Bone marrow (tissue), 2 donors: ENCODE results near the gene PLA2G12B.
"Not testable (repeated sequence)": the region's sequence is repeated elsewhere in the genome, so short reads cannot be mapped to it uniquely, and the experiment has no call there.

Experiments
- DNase-seq, 2 donors: peaks; one replicate each; lab custom pipeline; 2025; lab: John Stamatoyannopoulos, UW

Gene PLA2G12B, protein sequence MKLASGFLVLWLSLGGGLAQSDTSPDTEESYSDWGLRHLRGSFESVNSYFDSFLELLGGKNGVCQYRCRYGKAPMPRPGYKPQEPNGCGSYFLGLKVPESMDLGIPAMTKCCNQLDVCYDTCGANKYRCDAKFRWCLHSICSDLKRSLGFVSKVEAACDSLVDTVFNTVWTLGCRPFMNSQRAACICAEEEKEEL

DNA sequence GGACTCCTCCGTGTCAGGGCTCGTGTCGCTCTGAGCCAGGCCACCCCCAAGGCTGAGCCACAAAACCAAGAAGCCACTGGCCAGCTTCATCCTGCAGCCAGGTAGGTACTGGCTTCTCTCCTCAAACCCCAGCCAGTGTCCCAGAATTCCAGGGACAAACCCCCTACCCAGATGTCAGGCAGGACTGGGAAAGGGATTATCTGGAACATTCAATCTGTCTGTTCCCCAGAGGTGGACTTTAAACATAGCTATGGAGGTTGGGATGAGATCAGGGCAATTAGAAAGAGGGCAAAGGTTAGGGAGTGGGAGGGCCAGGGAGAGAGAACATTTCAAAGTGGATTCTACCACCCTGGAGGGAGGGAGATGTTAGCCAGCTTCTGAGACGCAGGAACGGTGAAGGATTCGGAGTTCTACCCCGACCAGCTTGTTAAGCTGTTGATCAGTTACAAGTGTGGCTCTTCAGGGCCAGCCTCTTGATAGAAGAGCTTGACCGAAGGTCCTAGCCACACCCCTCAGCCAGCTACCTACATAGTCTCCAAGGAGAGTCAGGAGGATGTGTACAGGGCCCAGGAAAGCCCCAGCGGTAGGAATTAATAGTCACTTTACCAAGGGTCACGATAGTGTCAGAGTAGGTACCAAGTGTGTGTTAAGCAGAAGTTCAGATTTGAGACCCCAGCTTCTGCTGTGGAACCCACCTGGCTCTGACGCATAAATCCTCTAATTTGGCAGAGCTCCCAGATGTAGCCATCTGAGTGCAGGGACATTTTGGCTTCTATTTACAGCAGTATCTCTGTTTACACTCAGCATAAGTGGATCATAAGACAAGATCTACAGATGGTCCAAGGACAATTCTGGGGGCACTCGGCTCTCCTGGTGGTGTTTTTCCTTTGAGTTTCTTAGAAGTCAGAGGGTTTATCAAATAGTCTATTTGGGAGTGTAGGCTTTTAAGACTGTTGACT lies at the start of gene PLA2G12B:
Gene PLA2G12B, minus strand, starts transcription at position 211 of the 959 bp plus-strand sequence. Its CDS starts 121 bp downstream, at position 90.
- no peak for DNase-seq

GRCh38 chr10:73003822-73004221 lies 49.2 kb upstream of the PLA2G12B start:
- DNase-seq, result no peak

GRCh38 chr10:73000973-73001372 lies 46.4 kb upstream of the PLA2G12B start:
- DNase-seq, result no peak

GRCh38 chr10:72997099-72997498 lies 42.5 kb upstream of the PLA2G12B start:
- no peak for DNase-seq

- not testable (repeated sequence) for DNase-seq
Observed at GRCh38 chr10:72995459-72995858, 40.9 kb upstream of the PLA2G12B start.

GRCh38 chr10:72989771-72990170 lies 35.2 kb upstream of the PLA2G12B start:
- DNase-seq, result not testable (repeated sequence)

GRCh38 chr10:72984618-72985017 lies 30.0 kb upstream of the PLA2G12B start:
- not testable (repeated sequence) for DNase-seq

DNA sequence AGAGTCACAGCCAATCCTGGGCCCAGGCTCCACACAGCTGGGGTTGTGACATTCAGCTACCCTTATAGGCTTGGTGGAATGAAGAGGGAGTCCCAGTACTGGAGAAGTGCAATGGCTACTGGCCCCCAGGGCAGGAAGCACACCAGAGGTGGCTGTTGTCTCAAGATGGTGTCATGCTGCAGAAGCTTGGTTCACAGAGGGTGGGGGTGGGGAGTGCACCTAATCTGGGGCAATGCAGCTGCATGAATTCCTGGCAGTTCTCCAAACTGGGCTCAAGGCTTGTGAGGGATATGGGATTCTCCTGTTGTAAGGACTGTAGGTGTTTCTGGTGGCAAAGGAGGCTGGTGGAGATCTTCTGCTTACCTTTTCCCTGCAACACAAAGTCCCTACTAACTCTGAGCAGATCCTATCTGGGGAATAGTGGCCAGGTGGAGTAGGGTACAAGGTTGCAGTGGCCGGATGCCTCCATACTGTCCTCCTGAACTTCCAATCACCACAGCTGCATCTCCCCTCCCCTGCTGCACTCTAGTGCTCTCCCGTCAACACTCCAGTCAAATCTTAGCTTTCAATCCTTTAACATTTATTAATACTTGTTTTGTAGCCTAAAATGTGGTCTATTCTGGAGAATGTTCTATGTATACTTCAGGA lies 27.4 kb upstream of the PLA2G12B start:
- no peak for DNase-seq

DNA sequence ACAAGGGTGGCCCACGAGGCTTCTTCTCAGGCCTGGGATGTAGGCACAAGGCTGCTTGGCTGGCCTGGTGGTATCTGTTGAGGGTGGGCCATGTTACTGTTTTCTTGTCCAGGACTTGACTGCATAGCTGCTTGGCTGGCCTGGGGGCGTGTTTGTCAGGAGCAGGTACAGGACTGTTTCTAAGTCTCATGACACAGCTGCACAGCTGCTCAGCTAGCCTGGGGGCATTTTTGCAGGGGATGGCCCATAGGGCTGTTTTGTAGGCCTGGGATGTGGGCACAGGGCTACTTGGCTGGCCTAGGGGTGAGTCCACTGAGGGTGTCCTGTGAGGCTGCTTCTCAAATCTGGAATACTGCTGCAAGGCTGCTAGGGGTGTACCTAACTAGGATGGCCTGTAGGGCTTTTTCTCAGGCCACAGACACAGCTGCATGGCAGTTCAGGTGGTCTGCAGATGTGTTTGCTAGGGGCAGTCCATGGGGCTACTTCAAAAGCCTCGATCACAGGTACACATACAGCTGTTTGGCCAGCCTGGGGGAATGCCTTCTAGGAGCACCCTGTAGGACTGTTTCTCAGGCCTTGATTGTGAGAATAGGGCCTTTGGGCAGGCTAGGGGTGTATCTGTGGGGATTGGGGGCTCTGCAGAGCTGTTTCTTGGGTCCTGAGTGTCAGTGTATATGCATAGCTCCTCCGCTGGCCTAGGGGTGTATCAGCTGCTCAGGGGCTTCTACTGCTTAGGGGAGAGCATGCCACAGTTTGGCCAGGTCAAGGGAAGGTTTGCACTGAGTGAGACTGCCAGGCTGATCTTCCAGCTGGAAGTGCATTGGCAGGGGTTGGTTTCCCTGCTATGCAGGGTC lies 26.6 kb upstream of the PLA2G12B start:
- DNase-seq, result no peak

DNA sequence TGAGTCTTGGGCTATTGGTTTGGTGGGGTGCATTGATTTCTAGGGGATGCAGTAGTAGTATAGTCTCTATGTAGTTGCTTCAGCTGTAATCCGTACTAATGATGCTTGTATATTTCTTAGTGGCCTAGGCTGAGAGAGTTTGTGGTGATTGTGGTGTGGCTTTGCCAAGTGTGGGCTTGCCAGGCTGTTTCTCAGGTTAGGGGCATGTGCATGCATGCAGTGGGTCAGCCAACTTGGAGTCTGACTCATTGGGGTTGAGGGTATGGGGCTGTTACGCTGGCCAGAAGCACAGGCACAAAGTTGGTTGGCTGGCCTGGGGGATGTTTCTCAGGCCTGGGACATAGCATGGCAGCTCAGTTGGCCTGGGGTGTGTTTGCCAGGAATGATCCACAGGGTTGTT lies 25.7 kb upstream of the PLA2G12B start:
- DNase-seq, result no peak

GRCh38 chr10:72979709-72980108 lies 25.1 kb upstream of the PLA2G12B start:
- DNase-seq, result no peak

- DNase-seq, result no peak
Observed at GRCh38 chr10:72976886-72977285, 22.3 kb upstream of the PLA2G12B start.

- DNase-seq, result no peak
Observed at GRCh38 chr10:72956001-72956400, 1.4 kb upstream of the PLA2G12B start.

- no peak for DNase-seq
Observed at GRCh38 chr10:72954230-72954595, 393 bp downstream of the PLA2G12B start.

- no peak for DNase-seq
Observed at GRCh38 chr10:72953687-72954086, 919 bp downstream of the PLA2G12B start.

DNA sequence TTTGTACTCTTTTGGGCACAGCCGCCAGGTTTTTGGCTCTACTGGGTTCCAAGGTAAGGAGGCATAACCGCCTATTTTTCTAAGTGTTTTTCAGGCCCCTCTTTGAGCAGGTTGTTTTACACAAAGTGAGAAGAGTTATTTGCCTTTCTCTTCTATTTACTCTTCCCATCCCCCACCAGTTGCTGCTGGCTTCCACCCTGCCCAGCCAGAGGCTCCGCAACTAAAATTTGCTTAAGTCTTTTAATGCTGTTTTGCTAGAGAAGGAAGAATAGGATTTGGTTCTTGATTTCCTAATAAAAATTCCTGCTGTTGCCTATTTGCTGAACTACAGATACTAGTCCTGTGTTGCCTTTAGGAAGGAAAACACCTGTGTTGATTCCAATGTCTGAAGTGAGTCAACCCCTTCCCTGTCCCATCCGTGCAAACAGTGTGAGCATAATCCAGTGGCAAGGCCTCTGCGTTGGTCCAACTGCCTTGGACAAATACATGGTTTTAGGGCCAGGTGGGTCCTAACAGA lies 1.9 kb downstream of the PLA2G12B start:
- DNase-seq, result no peak

- DNase-seq, result no peak
Observed at GRCh38 chr10:72952189-72952588, 2.4 kb downstream of the PLA2G12B start.

DNA sequence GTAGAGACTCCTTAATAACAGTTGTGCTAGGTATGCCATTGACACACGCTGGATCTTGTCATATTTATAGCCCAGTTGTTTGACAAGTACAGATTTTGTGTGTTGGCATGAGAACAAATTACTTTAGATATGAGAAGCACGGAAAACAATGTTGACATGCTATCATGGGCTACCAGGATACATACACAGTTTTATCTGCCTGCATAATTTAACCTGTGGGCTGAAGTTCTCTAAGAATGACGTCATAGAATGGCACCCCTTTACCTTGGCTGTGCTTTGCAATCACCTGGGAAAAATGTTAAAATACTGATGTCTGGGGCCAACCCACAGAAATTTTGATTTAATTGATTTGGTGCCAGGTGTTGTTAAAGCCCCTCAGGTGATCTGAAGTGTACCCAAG lies 2.8 kb downstream of the PLA2G12B start:
- no peak for DNase-seq

DNA sequence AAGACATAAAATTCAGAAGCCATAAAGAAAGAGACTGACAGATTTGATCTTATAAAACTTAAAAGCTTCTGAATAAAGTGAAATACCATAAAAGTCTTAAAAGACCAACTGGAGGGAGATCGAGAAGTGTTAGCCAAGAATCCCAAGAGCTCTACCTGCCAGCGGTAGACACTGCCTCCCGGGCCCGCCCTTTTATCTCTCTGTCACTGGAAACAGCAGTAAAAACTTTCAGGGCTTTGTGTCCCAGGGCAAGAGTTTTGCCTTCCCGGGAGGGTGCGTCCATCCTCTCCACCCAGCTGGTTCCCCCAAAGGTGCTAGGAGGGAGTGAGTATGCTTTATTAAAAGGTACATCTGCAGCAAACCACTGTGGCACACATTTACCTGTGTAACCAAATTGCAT lies 5.8 kb downstream of the PLA2G12B start:
- DNase-seq, result no peak

- no peak for DNase-seq
Observed at GRCh38 chr10:72946963-72947362, 7.6 kb downstream of the PLA2G12B start.

GRCh38 chr10:72943498-72944234 lies 10.9 kb downstream of the PLA2G12B start:
- DNase-seq, result no peak
